ENCODE measurements around the gene APCDD1.

- TF ChIP-seq CTCF (conservative IDR thresholded peaks at IDR 0.05 in 1 of 2, IDR thresholded peaks at IDR 0.05 in 1 of 2; ENCODE audit: low read depth in 1 of 2, low read length in 2 of 2) (no peak), EZH2 (IDR thresholded peaks at IDR 0.05; ENCODE audit: low read length, missing control alignments) (no peak)
Observed at GRCh38 chr18:10519366-10519765, 64.9 kb downstream of the APCDD1 start.
